HG03378 (cell line): ENCODE results near the gene PLD6.

Experiments used
- ATAC-seq: cut with Tn5 transposase; IDR thresholded peaks from one replicate; pipeline ENCODE4 v1.9.1; 2021; ENCODE audit warnings: mild to moderate bottlenecking, moderate library complexity; ENCODE audit not compliant: unreplicated experiment

The PLD6 gene

GRCh38 chr17:17227608-17228520, 21.7 kb upstream of the PLD6 start:
- ATAC-seq, result no peak

- no peak for ATAC-seq
These were observed 20.5 kb upstream of the PLD6 start for GRCh38 chr17:17226451-17227265.

- ATAC-seq, result no peak
These were observed 19.8 kb upstream of the PLD6 start for GRCh38 chr17:17225901-17226300.

GRCh38 chr17:17224137-17224536, 18.0 kb upstream of the PLD6 start:
- ATAC-seq, result no peak

- ATAC-seq, result no peak
These were observed 17.6 kb upstream of the PLD6 start for GRCh38 chr17:17223736-17224135.

- ATAC-seq, result no peak
These were observed 15.2 kb upstream of the PLD6 start for GRCh38 chr17:17221329-17221728.

GRCh38 chr17:17220529-17220928, 14.4 kb upstream of the PLD6 start:
- no peak for ATAC-seq

GRCh38 chr17:17217995-17218394, 11.9 kb upstream of the PLD6 start:
- no peak for ATAC-seq

GRCh38 chr17:17216776-17217175, 10.6 kb upstream of the PLD6 start:
- ATAC-seq, result no peak

GRCh38 chr17:17216236-17216635, 10.1 kb upstream of the PLD6 start:
- ATAC-seq, result no peak

- no peak for ATAC-seq
These were observed 9.4 kb upstream of the PLD6 start for GRCh38 chr17:17215575-17215974.

- ATAC-seq, result no peak
These were observed 8.7 kb upstream of the PLD6 start for GRCh38 chr17:17214646-17215436.

GRCh38 chr17:17213775-17214174, 7.6 kb upstream of the PLD6 start:
- ATAC-seq, result no peak

- no peak for ATAC-seq
These were observed 1.9 kb upstream of the PLD6 start for GRCh38 chr17:17207998-17208397.

GRCh38 chr17:17206913-17207335, 791 bp upstream of the PLD6 start:
- ATAC-seq, result no peak

GRCh38 chr17:17205368-17206123, 587 bp downstream of the PLD6 start:
- ATAC-seq, result peak; percentile 27

GRCh38 chr17:17204635-17205231, 1.4 kb downstream of the PLD6 start:
- no peak for ATAC-seq

GRCh38 chr17:17204041-17204591, 2.0 kb downstream of the PLD6 start:
- no peak for ATAC-seq

GRCh38 chr17:17203173-17203730, 2.9 kb downstream of the PLD6 start:
- ATAC-seq, result no peak
